Psoas muscle (tissue), 8 donors: ENCODE data around the gene CTRB1. TPM values are rescaled to one million over a fixed set of nuclear protein-coding genes. Genes with fewer than 3 reads are reported as not detected.
A peak's percentile ranks its signal among the peaks of the same experiment; 100 is the strongest.

Experiments used
- ATAC-seq, 4 donors: fragments of 200-7000 bp; cut with Tn5 transposase; one replicate each; pipeline ENCODE4 v1.9.1; 2020; ENCODE audit warnings: moderate library complexity in 3 of 4, mild to moderate bottlenecking in 2 of 4
- DNase-seq, 2 donors: peaks; one replicate each; pipeline ENCODE4 v3.0.0-alpha.2; 2020
- H3K27ac ChIP-seq: fragments of 200-600 bp; one replicate; pipeline ENCODE4 v1.8.0; 2022
- H3K27me3 ChIP-seq, 3 donors: fragments of 200-600 bp in 1 of 3; one replicate each; pipeline versions ENCODE4 v1.6.1 to v1.8.0; 2013 to 2022; ENCODE audit warnings: low read length in 2 of 3, mild to moderate bottlenecking in 2 of 3, moderate library complexity in 1 of 3; ENCODE audit not compliant: insufficient read depth in 3 of 3
- H3K36me3 ChIP-seq, 2 donors: fragments of 200-600 bp in 1 of 2; one replicate each; pipeline versions ENCODE4 v1.6.1 to v1.8.0; 2013 to 2022; ENCODE audit warnings: low read depth in 1 of 2, mild to moderate bottlenecking in 1 of 2, moderate library complexity in 1 of 2; ENCODE audit not compliant: insufficient read depth in 1 of 2
- H3K4me1 ChIP-seq: fragments of 200-600 bp; one replicate; pipeline ENCODE4 v1.8.0; 2022
- H3K4me3 ChIP-seq: fragments of 200-600 bp; one replicate; pipeline ENCODE4 v1.8.0; 2022; ENCODE audit warnings: mild to moderate bottlenecking
- H3K9me3 ChIP-seq: fragments of 200-600 bp; one replicate; pipeline ENCODE4 v1.8.0; 2022
- CTCF ChIP-seq: fragments of 200-600 bp; IDR thresholded peaks from one replicate; pipeline ENCODE4 v1.8.0; 2022; ENCODE audit warnings: antibody characterized with exemption
- WGBS, 3 donors: extraction: QIAGEN DNeasy Blood & Tissue Kit; methylation state at CpG; one replicate each; pipeline versions ENCODE4 v1.1.6 to v1.1.7; 2013; 5-methylcytosine and 5-hydroxymethylcytosine counted together
- intact Hi-C, 2 donors: fragments of 100-400 bp; cut with DNase I; formaldehyde crosslinking; loops; one replicate each; pipeline versions ENCODE4 v1.11.0 to v1.14.2; 2022
- polyA plus RNA-seq, 3 donors: library from polyadenylated mRNA; stranded (reverse); fragments of 200-250 nt; gene quantifications; one replicate each; pipeline ENCODE4 v1.2.3, GENCODE V29; 2013
- total RNA-seq, 4 donors: library from RNA; stranded (reverse); fragmentation: NEBNext Ultra II Directional in 2 of 4; extraction: Animal tissue kit (Norgen Biotek cat#: 25700) in 2 of 4; gene quantifications; one replicate each; pipeline versions ENCODE4 v1.2.1 to v1.2.4, GENCODE V29; 2021 to 2023
- donor health status: healthy with polysubstance abuse.
- donor health status: DM: no; HTN: no; CAD: no; lungs with moderate emphysema.
- donor health status: Bipolar disorder and iron deficiency.
- donor health status: healthy.
- donor health status: DM: yes; HTN: yes; CAD: no.
- donor health status: DM: no; HTN: no; CAD: no.
- donor health status: DM: no; HTN: no; CAD: no.
- donor health status: DM: yes; HTN: yes; CAD: no.

Gene CTRB1
- total and polyA plus RNA-seq, 7 donors: 0.03 to 3.9 (median 1.2) TPM; not detected in 2

DNA sequence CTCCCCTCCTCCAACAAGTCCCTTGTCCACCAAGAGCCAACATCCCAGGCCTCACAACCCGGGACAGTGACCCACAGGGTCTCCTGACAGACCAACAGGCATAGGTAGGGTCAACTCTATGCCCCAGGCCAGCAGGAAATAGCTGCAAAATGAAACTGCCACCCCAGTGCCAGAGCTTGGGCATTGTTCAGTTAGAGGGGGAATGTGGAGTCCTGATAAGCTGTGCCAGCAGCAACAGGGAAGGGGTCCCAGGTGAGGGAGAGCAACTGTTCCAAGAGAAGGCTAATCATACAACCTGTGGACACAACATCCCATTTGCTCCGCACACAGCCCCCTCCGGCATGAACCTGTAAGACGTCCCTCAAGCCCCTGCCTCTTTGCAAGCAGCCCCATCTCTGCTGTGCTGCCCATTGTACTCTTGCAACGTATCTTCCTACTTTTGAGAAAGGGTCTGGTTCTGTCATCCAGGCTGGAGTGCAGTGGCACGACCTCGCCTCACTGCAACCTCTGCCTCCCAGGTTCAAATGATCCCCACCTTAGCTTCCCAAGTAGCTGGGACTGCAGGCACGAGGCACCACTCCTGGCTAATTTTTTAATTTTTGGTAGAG, 29.0 kb upstream of the CTRB1 start:
- Histone ChIP-seq H3K27me3 (no peaks in the 10 kb centered on the region), H3K9me3 (no peaks in the 10 kb centered on the region), H3K36me3 (no peaks in the 10 kb centered on the region), H3K27ac (no peak overlapping the region), H3K4me1 (no peaks in the 10 kb centered on the region), H3K4me3 (no peak overlapping the region)
- TF ChIP-seq CTCF: no peak
- intact Hi-C loops: no loop called here
- ATAC-seq (no peak), DNase-seq (no peak)
- 72 to 83% (median 81%) methylated on average over 7 to 8 of the region's 8 CpGs for WGBS, 3 donors

DNA sequence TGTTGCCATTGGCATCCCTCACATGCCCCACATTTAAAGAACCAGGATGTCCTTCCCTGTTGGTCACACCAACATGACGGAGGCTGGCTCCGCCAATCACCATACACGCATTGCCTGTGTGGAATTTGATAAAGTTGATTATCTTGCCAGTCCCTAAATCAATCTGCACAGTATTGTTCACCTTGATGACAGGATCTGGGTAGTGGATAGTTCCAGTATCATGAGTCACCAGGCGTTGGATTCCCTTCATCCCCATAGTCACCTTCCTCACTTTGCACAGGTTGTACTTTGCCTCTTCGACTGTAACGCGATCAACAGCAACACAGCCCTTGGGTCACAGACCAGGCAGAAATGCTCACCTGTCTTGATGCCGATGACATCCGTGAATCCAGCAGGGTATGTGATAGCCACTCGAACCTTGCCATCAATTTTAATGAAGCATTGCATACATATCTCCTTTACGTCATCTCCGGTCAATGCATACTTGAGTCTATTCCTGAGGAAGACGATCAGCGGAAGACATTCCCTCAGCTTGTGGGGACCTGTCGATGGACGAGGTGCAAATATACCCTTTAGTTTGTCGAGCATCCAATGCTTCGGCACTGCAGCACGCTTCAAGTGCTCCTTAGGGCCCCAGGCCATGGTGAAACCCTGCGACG, 26.1 kb upstream of the CTRB1 start:
- Histone ChIP-seq H3K36me3 (no peaks in the 10 kb centered on the region), H3K27ac (no peak overlapping the region), H3K4me3 (no peak overlapping the region), H3K9me3 (no peaks in the 10 kb centered on the region), H3K27me3 (peaks cover 0 to 12% (median 0%) of the 10 kb centered on the region in 3 donors), H3K4me1 (no peaks in the 10 kb centered on the region)
- no peak for TF ChIP-seq CTCF
- no peak for DNase-seq
- 90 to 91% (median 91%) methylated on average over 21 of the region's 21 CpGs for WGBS, 3 donors
- ATAC-seq: peak in 1 of 4 donors; percentile 64
- intact Hi-C loops: no loop called here

DNA sequence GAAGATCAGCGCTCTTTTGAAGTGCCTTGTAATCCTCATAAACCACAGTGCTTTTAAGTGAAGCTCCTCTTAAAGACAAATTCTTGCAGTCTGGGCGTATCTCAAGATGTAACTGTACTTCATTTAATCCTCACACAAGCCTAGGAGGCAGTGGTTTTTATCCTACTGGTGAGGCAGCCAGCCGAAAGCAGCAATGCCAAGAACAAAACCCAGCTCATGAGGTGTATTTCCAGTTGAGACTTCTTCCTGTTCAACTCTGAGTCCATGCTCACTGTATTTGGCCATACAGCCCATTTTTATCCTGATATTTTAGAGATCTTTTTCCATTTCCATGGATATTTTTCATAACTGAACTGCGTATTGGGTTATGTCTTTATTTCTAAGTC, 25.5 kb upstream of the CTRB1 start:
- H3K4me1 ChIP-seq: no peaks in the 10 kb centered on the region
- TF ChIP-seq CTCF: no peak
- H3K4me3 ChIP-seq: no peak overlapping the region
- H3K36me3 ChIP-seq: no peaks in the 10 kb centered on the region
- H3K27me3 ChIP-seq: peaks cover 0 to 17% (median 0%) of the 10 kb centered on the region in 3 donors
- H3K9me3 ChIP-seq: no peaks in the 10 kb centered on the region
- WGBS, 3 donors: 87 to 91% (median 90%) methylated on average over 4 of the region's 4 CpGs
- no peak for ATAC-seq
- no peak overlapping the region for H3K27ac ChIP-seq
- DNase-seq: no peak
- intact Hi-C loops: no loop called here

GRCh38 chr16:75193730-75194444, 24.9 kb upstream of the CTRB1 start:
- H3K27me3 ChIP-seq: peaks cover 0 to 22% (median 0%) of the 10 kb centered on the region in 3 donors
- TF ChIP-seq CTCF: no peak
- no peaks in the 10 kb centered on the region for H3K4me1 ChIP-seq
- H3K4me3 ChIP-seq: no peak overlapping the region
- no peak overlapping the region for H3K27ac ChIP-seq
- ATAC-seq: no peak
- H3K9me3 ChIP-seq: no peaks in the 10 kb centered on the region
- no peaks in the 10 kb centered on the region for H3K36me3 ChIP-seq
- intact Hi-C loops: no loop called here
- WGBS, 3 donors: 72 to 80% (median 75%) methylated on average over 10 of the region's 10 CpGs
- no peak for DNase-seq
